Natural killer cell (primary cell): ENCODE measurements around the gene NELFCD. TPM values are rescaled to one million over a fixed set of nuclear protein-coding genes. Genes with fewer than 3 reads are reported as not detected.

Experiments used
- ATAC-seq, 3 donors: fragments of 150-1000 bp in 2 of 3; fragments of 200-7000 bp in 1 of 3; cut with Tn5 transposase; 1 replicate in 1 of 3; 2 replicates in 2 of 3; pipeline ENCODE4 v1.10.0; 2021; ENCODE audit warnings: mild to moderate bottlenecking in 2 of 3, moderate library complexity in 2 of 3
- DNase-seq, 2 donors: peaks; one replicate each; pipeline versions ENCODE4 v3.0.0 to v3.0.0-alpha.2; 2013 to 2021; ENCODE audit warnings: mixed read lengths in 1 of 2
- H3K27ac ChIP-seq: one replicate; pipeline ENCODE4 v1.5.1; 2013; ENCODE audit warnings: mild to moderate bottlenecking, low read length
- H3K27me3 ChIP-seq: one replicate; pipeline ENCODE4 v1.6.1; 2013; ENCODE audit warnings: low read length; ENCODE audit not compliant: control insufficient read depth, insufficient read depth
- H3K36me3 ChIP-seq: one replicate; pipeline ENCODE4 v1.6.1; 2013; ENCODE audit warnings: low read length; ENCODE audit not compliant: control insufficient read depth, insufficient read depth
- H3K4me1 ChIP-seq: one replicate; pipeline ENCODE4 v1.6.1; 2013; ENCODE audit warnings: low read length; ENCODE audit not compliant: control insufficient read depth, insufficient read depth
- H3K4me3 ChIP-seq: one replicate; pipeline ENCODE4 v1.5.1; 2013; ENCODE audit warnings: low read length
- H3K9me3 ChIP-seq: one replicate; pipeline ENCODE4 v1.6.1; 2013; ENCODE audit warnings: low read length; ENCODE audit not compliant: control insufficient read depth, insufficient read depth
- H3K27ac Mint-ChIP-seq, 2 donors: one replicate each; pipeline ENCODE4 v1.8.0; 2022; ENCODE audit warnings: mild to moderate bottlenecking in 2 of 2, mixed read lengths in 2 of 2, moderate library complexity in 1 of 2
- H3K27me3 Mint-ChIP-seq, 2 donors: one replicate each; pipeline ENCODE4 v1.8.0; 2022; ENCODE audit warnings: low read depth in 2 of 2, mixed read lengths in 2 of 2
- H3K36me3 Mint-ChIP-seq: one replicate; pipeline ENCODE4 v1.8.0; 2022; ENCODE audit warnings: mixed read lengths
- H3K4me1 Mint-ChIP-seq, 2 donors: one replicate each; pipeline ENCODE4 v1.8.0; 2022; ENCODE audit warnings: mixed read lengths in 2 of 2
- H3K4me3 Mint-ChIP-seq: one replicate; pipeline ENCODE4 v1.8.0; 2022; ENCODE audit warnings: mild to moderate bottlenecking, moderate library complexity, mixed read lengths
- H3K9me3 Mint-ChIP-seq, 2 donors: one replicate each; pipeline ENCODE4 v1.8.0; 2022; ENCODE audit warnings: mixed read lengths in 2 of 2
- CTCF ChIP-seq: fragments of 200-600 bp; IDR thresholded peaks from one replicate; pipeline ENCODE4 v1.8.0; 2022; ENCODE audit warnings: antibody characterized with exemption
- WGBS: methylation state at CpG from one replicate; pipeline ENCODE4 v1.1.7; 2013; ENCODE audit warnings: missing lambda C conversion rate; ENCODE audit not compliant: insufficient coverage; 5-methylcytosine and 5-hydroxymethylcytosine counted together
- intact Hi-C: fragments of 100-400 bp; cut with micrococcal nuclease; formaldehyde crosslinking; loops from one replicate; pipeline ENCODE4 v1.14.2; 2022
- total RNA-seq, 4 donors: library from RNA; stranded (reverse); fragments of 120-200 nt in 1 of 4; gene quantifications; one replicate each; pipeline versions ENCODE4 v1.2.3 to v1.2.4, GENCODE V29; 2013 to 2022

NELFCD gene
- total RNA-seq, 3 donors from 2014 or later (not counting 1 experiment from before 2014, with no cell fraction given) = 75.7 to 105 (median 92.6) TPM

- Mint-ChIP-seq H3K36me3 (peaks cover 28% of the 10 kb centered on the region), H3K27me3 (no peaks in the 10 kb centered on the region), H3K4me1 (peaks cover 63 to 72% of the 10 kb centered on the region in 2 donors), H3K27ac (peak overlapping the region in 1 of 2 donors; percentile 8), H3K4me3 (no peak overlapping the region), H3K9me3 (no peaks in the 10 kb centered on the region)
- intact Hi-C loops = no loop called here
- WGBS = 95% methylated on average over 8 of the region's 8 CpGs
- peaks cover 20% of the 10 kb centered on the region for H3K4me1 ChIP-seq
- no peaks in the 10 kb centered on the region for H3K27me3 ChIP-seq
- no peak overlapping the region for H3K4me3 ChIP-seq
- H3K9me3 ChIP-seq = no peaks in the 10 kb centered on the region
- ATAC-seq (no peak), DNase-seq (no peak)
- no peak overlapping the region for H3K27ac ChIP-seq
- H3K36me3 ChIP-seq = peaks cover 69% of the 10 kb centered on the region
- no peak for TF ChIP-seq CTCF
These were observed 46.8 kb downstream of the NELFCD start for GRCh38 chr20:59027741-59028320.

GRCh38 chr20:59028812-59029211 lies 47.8 kb downstream of the NELFCD start:
- Histone ChIP-seq H3K36me3 (peaks cover 61% of the 10 kb centered on the region), H3K4me3 (no peak overlapping the region), H3K9me3 (no peaks in the 10 kb centered on the region), H3K27ac (no peak overlapping the region), H3K4me1 (peaks cover 21% of the 10 kb centered on the region), H3K27me3 (no peaks in the 10 kb centered on the region)
- 72% methylated on average over 2 of the region's 2 CpGs for WGBS
- ATAC-seq (no peak), DNase-seq (no peak)
- TF ChIP-seq CTCF = no peak
- H3K4me3 Mint-ChIP-seq = peak overlapping the region; percentile 40
- H3K9me3 Mint-ChIP-seq = no peaks in the 10 kb centered on the region
- H3K27me3 Mint-ChIP-seq = no peaks in the 10 kb centered on the region
- H3K27ac Mint-ChIP-seq = peak overlapping the region in 1 of 2 donors; percentile 21
- H3K4me1 Mint-ChIP-seq = peaks cover 64 to 70% of the 10 kb centered on the region in 2 donors
- intact Hi-C loops = no loop called here
- H3K36me3 Mint-ChIP-seq = peaks cover 28% of the 10 kb centered on the region

- no peak for ATAC-seq
- H3K4me3 Mint-ChIP-seq = peak overlapping the region; percentile 95
- Histone ChIP-seq H3K9me3 (no peaks in the 10 kb centered on the region), H3K4me3 (peak overlapping the region; percentile 81), H3K27ac (peak overlapping the region; percentile 85), H3K27me3 (no peaks in the 10 kb centered on the region), H3K36me3 (peaks cover 61% of the 10 kb centered on the region), H3K4me1 (peaks cover 21% of the 10 kb centered on the region)
- no peak for DNase-seq
- peaks cover 55% of the 10 kb centered on the region in 2 donors for H3K4me1 Mint-ChIP-seq
- no peak for TF ChIP-seq CTCF
- no peaks in the 10 kb centered on the region for H3K27me3 Mint-ChIP-seq
- H3K27ac Mint-ChIP-seq = peak overlapping the region; percentile 91 to 93
- intact Hi-C loops = loop anchor here (1.0 kb wide), 1 partner anchor 49 kb away; no protein-coding TSS in a partner anchor
- peaks cover 30% of the 10 kb centered on the region for H3K36me3 Mint-ChIP-seq
- no peaks in the 10 kb centered on the region for H3K9me3 Mint-ChIP-seq
- 73% methylated on average over 6 of the region's 7 CpGs for WGBS
These were observed 50.0 kb downstream of the NELFCD start for GRCh38 chr20:59030911-59031563.
